Neural cell (in vitro differentiated cells): ENCODE measurements around the gene ALDOA.

ENCODE experiments used
- EP300 ChIP-seq: fragments of 450-650 bp; conservative IDR thresholded peaks from 2 replicates; pipeline ENCODE4 v1.6.1; 2014; ENCODE audit warnings: antibody characterized with exemption, mild to moderate bottlenecking, moderate library complexity; ENCODE audit not compliant: poor library complexity, severe bottlenecking
- EZH2 ChIP-seq: fragments of 200-600, 300-800 bp; shearing (Covaris generic), sonication (generic); IDR thresholded peaks from 2 replicates; pipeline ENCODE4 v1.6.1; 2014; ENCODE audit warnings: antibody characterized with exemption, low read length, borderline replicate concordance, mild to moderate bottlenecking; ENCODE audit not compliant: insufficient read depth, poor library complexity, severe bottlenecking
- MXI1 ChIP-seq: fragments of 450-650 bp; conservative IDR thresholded peaks from 2 replicates; pipeline ENCODE4 v1.6.1; 2014; ENCODE audit warnings: antibody characterized with exemption, mild to moderate bottlenecking; ENCODE audit not compliant: poor library complexity, severe bottlenecking
- POLR2AphosphoS5 ChIP-seq: IDR thresholded peaks from 2 replicates; pipeline ENCODE4 v1.6.1; 2012
- RAD21 ChIP-seq: fragments of 450-650 bp; conservative IDR thresholded peaks from 2 replicates; pipeline ENCODE4 v1.6.1; 2014; ENCODE audit warnings: antibody characterized with exemption, mild to moderate bottlenecking, moderate library complexity
- SMC3 ChIP-seq: fragments of 450-650 bp; conservative IDR thresholded peaks from 2 replicates; pipeline ENCODE4 v1.6.1; 2014; ENCODE audit warnings: antibody characterized with exemption, mild to moderate bottlenecking, moderate library complexity; ENCODE audit not compliant: poor library complexity
- TAF1 ChIP-seq: IDR thresholded peaks from 2 replicates; pipeline ENCODE4 v1.6.1; 2012; ENCODE audit warnings: low read depth
- TF ChIP-seq, protein P1 (sequence below): fragments of 450-650 bp; IDR thresholded peaks from 2 replicates; pipeline ENCODE4 v1.5.1; 2014; ENCODE audit warnings: antibody characterized with exemption, mild to moderate bottlenecking, moderate library complexity; ENCODE audit not compliant: poor library complexity, severe bottlenecking
- TF ChIP-seq, protein P2 (sequence below): IDR thresholded peaks from 2 replicates; pipeline ENCODE4 v1.6.1; 2012; ENCODE audit warnings: borderline replicate concordance

DNA sequence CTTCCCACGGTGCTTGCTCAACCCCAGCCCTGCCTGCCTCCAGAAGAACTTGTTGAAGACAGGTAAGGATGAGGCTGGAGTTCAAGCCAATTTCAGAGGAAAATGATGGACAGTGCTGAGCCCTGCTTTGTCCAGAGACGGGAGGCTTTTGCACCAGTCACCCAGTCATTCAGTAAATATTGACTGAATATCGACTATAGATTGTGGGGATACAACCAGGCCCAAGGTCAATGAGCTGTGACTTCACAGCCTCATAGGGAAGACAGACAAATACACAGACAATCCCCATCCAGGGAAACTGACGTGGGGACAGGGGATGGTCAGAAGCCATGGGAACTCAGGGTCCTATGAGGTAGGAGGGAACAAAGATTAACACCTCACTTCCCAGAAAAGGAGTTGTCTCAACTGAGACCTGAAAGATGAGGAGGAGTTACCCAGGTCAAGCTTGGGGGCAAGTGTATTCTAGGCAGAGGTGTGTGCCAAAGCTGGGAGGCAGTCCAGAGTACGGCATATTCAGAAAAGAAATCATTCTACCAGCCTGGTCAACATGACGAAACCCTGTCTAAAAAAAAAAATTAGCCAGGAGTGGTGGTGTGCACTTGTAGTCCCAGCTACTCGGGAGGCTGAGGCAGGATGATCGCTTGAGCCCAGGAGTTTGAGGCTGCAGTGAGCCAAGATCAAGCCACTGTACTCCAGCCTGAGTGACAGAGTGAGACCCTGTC, 48.8 kb upstream of the ALDOA start:
- TF ChIP-seq EP300 (no peak), EZH2 (no peak), TAF1 (no peak), POLR2AphosphoS5 (no peak), RAD21 (no peak), MXI1 (no peak), SMC3 (no peak)
- TF ChIP-seq, protein P1, sequence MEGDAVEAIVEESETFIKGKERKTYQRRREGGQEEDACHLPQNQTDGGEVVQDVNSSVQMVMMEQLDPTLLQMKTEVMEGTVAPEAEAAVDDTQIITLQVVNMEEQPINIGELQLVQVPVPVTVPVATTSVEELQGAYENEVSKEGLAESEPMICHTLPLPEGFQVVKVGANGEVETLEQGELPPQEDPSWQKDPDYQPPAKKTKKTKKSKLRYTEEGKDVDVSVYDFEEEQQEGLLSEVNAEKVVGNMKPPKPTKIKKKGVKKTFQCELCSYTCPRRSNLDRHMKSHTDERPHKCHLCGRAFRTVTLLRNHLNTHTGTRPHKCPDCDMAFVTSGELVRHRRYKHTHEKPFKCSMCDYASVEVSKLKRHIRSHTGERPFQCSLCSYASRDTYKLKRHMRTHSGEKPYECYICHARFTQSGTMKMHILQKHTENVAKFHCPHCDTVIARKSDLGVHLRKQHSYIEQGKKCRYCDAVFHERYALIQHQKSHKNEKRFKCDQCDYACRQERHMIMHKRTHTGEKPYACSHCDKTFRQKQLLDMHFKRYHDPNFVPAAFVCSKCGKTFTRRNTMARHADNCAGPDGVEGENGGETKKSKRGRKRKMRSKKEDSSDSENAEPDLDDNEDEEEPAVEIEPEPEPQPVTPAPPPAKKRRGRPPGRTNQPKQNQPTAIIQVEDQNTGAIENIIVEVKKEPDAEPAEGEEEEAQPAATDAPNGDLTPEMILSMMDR, result no peak
- TF ChIP-seq, protein P2, sequence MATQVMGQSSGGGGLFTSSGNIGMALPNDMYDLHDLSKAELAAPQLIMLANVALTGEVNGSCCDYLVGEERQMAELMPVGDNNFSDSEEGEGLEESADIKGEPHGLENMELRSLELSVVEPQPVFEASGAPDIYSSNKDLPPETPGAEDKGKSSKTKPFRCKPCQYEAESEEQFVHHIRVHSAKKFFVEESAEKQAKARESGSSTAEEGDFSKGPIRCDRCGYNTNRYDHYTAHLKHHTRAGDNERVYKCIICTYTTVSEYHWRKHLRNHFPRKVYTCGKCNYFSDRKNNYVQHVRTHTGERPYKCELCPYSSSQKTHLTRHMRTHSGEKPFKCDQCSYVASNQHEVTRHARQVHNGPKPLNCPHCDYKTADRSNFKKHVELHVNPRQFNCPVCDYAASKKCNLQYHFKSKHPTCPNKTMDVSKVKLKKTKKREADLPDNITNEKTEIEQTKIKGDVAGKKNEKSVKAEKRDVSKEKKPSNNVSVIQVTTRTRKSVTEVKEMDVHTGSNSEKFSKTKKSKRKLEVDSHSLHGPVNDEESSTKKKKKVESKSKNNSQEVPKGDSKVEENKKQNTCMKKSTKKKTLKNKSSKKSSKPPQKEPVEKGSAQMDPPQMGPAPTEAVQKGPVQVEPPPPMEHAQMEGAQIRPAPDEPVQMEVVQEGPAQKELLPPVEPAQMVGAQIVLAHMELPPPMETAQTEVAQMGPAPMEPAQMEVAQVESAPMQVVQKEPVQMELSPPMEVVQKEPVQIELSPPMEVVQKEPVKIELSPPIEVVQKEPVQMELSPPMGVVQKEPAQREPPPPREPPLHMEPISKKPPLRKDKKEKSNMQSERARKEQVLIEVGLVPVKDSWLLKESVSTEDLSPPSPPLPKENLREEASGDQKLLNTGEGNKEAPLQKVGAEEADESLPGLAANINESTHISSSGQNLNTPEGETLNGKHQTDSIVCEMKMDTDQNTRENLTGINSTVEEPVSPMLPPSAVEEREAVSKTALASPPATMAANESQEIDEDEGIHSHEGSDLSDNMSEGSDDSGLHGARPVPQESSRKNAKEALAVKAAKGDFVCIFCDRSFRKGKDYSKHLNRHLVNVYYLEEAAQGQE, result no peak
